ENCODE data around the gene PSMG1.
"Not testable (repeated sequence)": the region's sequence is repeated elsewhere in the genome, so short reads cannot be mapped to it uniquely, and the experiment has no call there.

Gene PSMG1

DNA sequence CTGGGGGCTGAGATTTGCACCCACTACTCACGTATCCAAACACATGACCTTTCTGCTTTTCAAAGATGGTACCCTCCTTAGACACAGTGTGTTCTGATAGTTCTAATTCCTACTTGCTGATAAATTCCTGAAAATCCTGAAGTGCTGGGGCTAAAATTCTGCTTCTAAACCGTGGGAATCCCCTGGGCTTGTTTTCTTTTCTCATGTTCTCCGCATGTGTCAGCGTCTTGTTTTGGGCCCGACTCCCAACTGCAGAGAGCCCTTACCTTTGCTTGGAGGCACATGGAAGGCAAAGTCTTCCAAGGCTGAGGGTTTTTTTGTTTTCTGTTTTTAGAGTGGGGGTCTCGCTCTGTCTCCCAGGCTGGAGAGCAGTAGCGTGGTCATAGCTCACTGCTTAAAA, 27.2 kb downstream of the PSMG1 start:
- no peak for DNase-seq (ENCODE audit: low spot score)

GRCh38 chr21:39155578-39155977, 27.7 kb downstream of the PSMG1 start:
- no peak for DNase-seq (ENCODE audit: low spot score)

- DNase-seq (ENCODE audit: low spot score), result no peak
Measured at GRCh38 chr21:39153842-39154241, 29.4 kb downstream of the PSMG1 start.

DNA sequence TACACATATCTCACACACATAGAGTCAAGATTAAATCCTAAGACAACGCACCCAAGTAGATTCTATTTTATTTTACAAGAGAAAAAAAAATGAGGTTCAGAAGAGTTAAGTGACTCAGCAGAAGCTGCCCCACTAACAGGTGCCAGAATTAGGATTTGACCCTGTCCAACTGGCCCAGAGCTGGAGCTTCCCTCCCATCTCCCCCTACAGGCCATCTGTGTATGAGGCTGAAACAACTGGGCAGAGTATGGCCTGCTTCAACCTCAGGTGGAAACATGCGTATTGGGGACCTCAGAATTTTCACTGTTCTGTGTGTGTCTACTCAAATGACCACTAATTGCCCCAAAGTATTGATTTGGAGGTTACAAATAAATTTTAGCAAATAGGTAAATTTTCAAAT, 29.9 kb downstream of the PSMG1 start:
- DNase-seq (ENCODE audit: low spot score), result no peak

DNA sequence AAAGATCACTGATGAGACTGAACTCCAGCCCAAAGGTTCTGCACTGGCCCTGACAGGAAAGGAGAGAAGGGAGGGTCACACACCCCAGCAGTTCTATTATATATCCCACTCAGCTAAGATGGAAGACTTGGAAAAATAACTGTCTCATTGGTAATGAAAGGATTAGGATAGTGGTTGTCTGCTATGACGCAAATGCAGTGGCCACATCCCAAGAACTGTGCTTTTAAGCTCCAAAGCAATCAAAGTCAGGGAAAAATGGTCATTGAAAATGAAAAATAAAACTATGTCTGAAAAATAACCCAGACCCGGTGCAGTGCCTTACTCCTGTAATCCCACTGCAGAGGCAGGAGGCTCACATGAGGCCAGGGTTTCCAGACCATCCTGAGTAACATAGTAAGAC, 31.0 kb downstream of the PSMG1 start:
- DNase-seq (ENCODE audit: low spot score), result no peak

DNA sequence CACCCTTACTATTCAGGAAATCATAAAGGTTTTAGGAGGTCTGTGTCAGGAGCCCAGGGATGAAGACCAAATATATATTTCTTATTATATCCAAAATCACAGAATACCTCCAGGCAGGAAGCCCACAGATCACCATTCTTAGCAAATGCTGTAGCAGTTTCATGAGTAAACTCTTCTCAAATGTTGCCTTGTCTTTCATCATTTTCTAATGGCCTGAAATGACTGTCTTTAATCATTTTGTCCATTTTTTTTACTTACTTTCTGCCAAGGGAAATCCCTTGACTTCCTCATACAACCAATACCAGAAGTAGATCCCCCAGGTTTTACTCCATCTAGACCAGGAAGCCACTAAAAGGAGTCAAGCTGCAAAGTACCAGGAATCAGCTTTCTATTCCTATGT, 32.4 kb downstream of the PSMG1 start:
- DNase-seq (ENCODE audit: low spot score), result no peak

DNA sequence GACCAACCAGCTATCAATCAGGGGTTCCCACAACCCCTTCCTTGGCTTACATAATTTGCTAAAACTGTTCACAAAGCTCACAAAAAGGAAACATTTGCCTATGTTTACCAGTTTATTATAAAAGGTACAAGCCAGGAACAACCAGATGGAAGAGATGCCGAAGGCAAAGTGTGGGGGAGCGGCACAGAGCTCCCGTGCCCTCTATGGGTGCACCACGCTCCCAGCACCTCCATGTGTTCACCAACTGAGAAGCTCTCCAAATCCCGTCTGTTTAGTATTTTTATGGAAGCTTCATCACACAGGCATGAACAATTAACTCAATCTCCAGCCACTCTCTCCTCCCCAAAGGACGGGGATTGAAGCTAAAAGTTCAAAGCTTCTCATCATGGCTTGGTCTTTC, 32.9 kb downstream of the PSMG1 start:
- no peak for DNase-seq (ENCODE audit: low spot score)

GRCh38 chr21:39149882-39150281, 33.4 kb downstream of the PSMG1 start:
- DNase-seq (ENCODE audit: low spot score), result no peak

- DNase-seq (ENCODE audit: low spot score), result no peak
Measured at GRCh38 chr21:39148975-39149374, 34.3 kb downstream of the PSMG1 start.

DNA sequence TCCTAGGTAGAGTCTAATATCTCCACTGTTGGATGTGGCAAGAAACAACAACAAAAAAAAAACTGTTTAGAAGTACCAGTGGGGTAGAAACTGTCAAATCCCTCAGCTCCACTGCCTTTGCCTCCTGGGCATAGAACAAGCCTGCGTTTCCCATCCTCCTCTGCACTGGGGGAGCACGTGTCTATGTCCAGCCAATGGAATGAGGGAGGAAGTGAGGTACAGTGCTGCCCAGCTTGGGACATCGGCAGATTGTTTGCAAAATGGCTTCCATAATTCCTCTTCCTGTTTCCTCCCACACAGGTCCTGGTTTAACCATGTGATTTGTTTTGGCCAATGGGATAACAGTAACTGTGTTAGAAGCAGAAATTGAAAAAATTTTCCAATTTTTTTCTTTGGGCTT, 39.1 kb downstream of the PSMG1 start:
- DNase-seq (ENCODE audit: low spot score), result no peak

DNA sequence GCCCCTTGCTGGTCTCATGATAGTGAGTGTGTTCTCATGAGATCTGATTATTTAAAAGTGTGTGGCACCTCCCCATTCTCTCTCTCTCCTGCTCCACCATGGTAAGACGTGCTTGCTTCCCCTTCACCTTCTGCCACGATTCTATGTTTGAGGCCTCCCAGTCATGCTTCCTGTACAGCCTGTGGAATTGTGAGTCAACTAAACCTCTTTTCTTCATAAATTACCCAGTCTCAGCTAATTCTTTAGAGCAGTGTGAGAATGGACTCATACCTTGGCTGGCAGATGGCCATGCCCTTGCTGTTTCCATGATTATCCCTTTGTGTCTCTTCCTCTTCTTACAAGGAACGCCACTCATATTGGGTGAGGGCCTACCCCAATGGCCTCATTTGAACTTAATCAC, 40.3 kb downstream of the PSMG1 start:
- DNase-seq (ENCODE audit: low spot score), result no peak

- DNase-seq (ENCODE audit: low spot score), result no peak
Measured at GRCh38 chr21:39141502-39141901, 41.7 kb downstream of the PSMG1 start.

DNA sequence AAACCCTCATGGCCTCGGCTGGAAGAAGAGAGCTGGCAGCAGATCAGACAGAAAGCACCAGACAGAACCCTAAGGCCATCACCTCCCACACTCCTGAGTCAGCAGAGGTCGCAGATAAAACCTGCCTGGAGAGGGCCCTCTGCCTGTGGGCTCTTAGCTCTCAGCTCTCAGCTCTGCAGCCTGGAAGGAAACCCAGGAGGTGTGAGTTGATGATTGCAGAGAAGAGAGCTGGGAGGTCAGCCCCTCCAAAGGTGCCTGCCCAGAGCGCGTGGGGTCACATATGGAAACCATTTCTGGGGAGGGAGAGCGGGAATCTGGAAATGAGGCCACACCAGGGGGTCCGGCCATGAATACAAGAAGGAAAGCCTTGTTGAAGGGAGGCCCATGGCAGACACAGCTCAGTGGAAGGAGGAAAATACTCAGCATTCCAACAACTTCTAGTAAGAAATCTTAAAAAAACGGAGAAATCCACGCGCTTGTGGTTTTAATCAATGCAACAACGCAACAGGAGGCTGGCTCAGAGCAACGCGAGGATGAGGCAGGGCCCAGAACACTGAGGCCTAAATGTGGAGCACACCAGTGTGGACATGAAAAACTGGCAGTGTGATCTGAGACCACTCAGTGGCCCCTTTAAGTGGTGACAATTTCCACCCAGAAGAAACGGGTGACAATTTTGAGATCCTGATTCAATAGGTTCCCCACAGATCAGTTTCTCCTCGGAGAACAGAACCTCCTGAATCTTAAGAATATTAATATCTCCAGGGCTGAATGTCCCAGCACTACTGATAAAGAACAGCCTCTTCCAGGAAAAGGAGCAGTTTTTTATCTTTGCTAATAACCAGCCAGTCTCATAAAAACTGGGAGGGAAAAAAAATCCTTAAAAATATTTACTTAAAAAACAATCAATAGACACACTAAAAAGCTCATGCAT, 45.7 kb downstream of the PSMG1 start:
- DNase-seq (ENCODE audit: low spot score), result no peak

DNA sequence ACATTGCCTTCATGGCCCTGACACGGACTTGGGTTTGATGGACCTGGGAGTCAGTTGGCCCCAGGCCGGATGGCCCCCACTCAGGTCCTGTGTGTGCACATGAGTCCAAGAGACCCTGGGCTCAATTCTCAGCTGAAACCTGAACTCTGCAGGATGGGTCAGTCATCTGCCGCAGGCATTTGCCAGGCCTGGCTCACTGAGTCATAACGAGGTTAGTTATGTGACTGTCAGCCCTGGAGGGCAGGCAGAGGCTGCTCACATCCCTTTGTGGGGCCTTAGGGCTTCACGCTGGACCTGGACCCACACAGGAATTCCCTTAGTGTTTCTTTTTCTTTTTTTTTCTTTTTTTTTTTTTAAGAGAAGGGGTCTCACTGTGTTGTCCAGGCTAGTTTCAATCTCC, 46.5 kb downstream of the PSMG1 start:
- no peak for DNase-seq (ENCODE audit: low spot score)

- DNase-seq (ENCODE audit: low spot score), result not testable (repeated sequence)
Measured at GRCh38 chr21:39136138-39136537, 47.1 kb downstream of the PSMG1 start.

- DNase-seq (ENCODE audit: low spot score), result no peak
Measured at GRCh38 chr21:39134288-39134810, 48.9 kb downstream of the PSMG1 start.

DNA sequence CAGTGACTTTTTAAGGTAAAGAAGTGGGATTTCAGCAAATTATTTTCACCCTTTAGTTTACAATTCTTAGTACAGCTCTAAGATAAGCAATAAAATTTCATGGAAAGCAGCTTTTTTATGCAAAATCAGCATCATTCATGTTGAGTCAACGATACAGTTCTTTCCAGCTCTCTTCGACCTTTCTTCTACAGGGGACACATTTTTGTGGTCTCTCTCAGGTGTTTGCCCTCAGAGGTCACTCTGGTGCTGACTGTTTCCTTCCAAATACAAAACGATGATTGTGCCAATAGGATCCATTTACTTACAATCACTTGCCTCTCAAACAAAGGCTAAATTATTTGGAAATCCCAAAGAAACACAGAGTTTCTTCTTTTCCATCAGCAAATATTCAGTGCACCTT, 51.0 kb downstream of the PSMG1 start:
- DNase-seq (ENCODE audit: low spot score), result no peak

DNA sequence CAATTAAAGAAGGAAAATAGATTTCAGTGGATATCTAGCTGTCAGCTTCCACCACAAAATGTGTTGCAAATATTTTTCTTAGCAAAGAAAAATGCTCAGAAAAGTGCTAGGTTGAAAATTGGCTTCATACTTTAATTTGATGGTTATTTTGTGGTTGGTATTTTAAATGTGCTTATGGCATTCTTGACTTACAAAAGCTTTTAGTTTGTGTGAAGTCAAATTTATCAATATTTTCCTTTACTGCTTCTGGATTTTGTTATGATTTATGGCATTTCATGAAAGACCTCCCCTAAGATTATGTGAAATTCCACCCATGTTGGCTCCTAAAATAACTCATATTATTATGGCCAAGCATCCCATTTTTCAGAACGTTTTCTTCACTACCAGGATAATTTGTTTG, 51.5 kb downstream of the PSMG1 start:
- DNase-seq (ENCODE audit: low spot score), result no peak

GRCh38 chr21:39127506-39127905, 55.7 kb downstream of the PSMG1 start:
- DNase-seq (ENCODE audit: low spot score), result no peak

GRCh38 chr21:39126486-39126806, 56.8 kb downstream of the PSMG1 start:
- no peak for DNase-seq (ENCODE audit: low spot score)

DNA sequence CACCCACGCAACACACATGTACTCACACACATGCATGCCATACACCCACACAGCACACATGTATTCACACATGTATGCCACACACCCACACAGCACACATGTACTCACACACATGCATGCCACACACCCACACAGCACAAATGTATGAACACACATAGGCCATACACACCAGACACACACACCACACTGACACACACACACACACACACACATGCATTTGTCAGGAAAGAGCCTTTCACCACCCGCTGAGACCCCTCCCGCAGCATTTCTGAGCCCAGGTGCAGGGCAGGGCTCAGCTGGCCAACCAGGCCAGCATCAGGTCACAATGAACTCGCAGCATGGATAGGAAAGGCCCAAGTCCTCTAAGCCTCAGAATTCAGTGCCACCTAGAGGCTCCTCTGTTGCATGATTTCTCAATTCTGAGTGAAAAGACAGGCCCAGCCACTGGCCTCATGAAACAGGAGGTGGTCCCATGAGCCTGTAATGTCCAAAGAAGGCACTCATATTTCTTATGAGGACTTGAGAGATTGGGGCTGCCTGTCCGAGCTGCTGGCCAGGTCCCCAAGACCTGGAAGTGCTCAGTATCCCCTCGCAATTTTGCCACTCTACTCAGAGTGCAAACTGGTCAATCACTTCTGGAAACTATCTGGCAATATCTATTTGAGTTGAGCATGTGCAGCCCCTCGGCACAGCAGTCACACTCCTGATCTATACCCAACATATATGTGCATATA, 57.3 kb downstream of the PSMG1 start:
- DNase-seq (ENCODE audit: low spot score), result no peak

Measured in CD4-positive, alpha-beta T cell treated with Interleukin-2 at 100 ng/mL for 4 hours (primary cell).